HAP-1 (cell line): ENCODE measurements around the gene CHRNB1.
"Not testable (repeated sequence)": the region's sequence is repeated elsewhere in the genome, so short reads cannot be mapped to it uniquely, and the experiment has no call there.

Experiments used
- DNase-seq, 2 experiments: peaks; one replicate each; pipeline ENCODE4 v3.0.0-alpha.2; 2016 to 2020; ENCODE audit warnings: low spot score in 2 of 2
- H3K27me3 ChIP-seq: fragments of 250-450 bp; sonication (Bioruptor Pico); 2 replicates; pipeline ENCODE4 v1.5.1; 2020; ENCODE audit warnings: low read depth, mild to moderate bottlenecking, moderate library complexity
- H3K36me3 ChIP-seq: fragments of 250-450 bp; sonication (Bioruptor Pico); replicated peaks from 2 replicates; pipeline ENCODE4 v1.5.1; 2020; ENCODE audit warnings: mild to moderate bottlenecking
- H3K4me1 ChIP-seq: fragments of 250-450 bp; sonication (Bioruptor Pico); 2 replicates; pipeline ENCODE4 v1.5.1; 2020; ENCODE audit warnings: mild to moderate bottlenecking
- H3K4me3 ChIP-seq: fragments of 250-450 bp; sonication (Bioruptor Pico); 2 replicates; pipeline ENCODE4 v1.5.1; 2020; ENCODE audit warnings: mild to moderate bottlenecking, moderate library complexity
- H3K9me3 ChIP-seq: fragments of 250-450 bp; sonication (Bioruptor Pico); 2 replicates; pipeline ENCODE4 v1.5.1; 2020; ENCODE audit warnings: mild to moderate bottlenecking, moderate library complexity
- in situ Hi-C: fragments of 300-500 bp; cut with MboI; formaldehyde crosslinking; loops from 3 replicates; pipeline ENCODE4 v1.14.3; 2020; ENCODE audit warnings: low sequenced_read_pairs, inconsistent platforms, mixed read lengths

CHRNB1 gene

DNA sequence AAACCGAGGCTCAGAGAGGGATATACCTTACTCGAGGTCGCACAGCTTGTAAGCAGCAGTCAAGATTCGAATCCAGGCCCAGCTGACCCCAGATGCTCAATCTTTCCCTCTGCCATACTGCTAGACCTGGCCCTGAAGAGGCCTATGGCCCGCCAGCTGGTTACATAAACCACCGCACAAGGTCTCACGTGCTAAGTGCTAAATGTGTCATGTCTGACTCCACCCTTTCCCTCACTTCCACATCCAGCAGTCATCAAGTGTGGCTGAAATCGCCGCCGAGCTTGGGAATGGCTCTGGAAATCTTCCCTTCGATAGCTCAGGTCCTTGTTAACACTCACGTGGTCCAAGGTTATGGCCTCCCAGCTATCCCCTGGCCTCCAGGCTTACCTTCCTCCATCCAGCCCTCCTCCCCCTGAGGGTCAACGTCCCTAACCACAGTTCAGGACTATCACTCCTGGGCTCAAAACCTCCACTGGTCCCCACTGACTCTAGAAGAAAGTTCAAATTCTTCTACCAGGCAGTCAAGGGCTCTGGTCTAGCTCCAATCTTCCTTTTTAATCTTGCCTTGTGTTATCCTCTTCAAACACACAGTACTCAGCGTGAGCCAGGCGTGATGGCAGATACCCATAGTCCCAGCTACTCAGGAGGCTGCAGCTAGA lies 31.0 kb downstream of the CHRNB1 start:
- peaks cover 17% of the 10 kb centered on the region for H3K4me1 ChIP-seq
- no peaks in the 10 kb centered on the region for H3K9me3 ChIP-seq
- H3K36me3 ChIP-seq = no peaks in the 10 kb centered on the region
- H3K27me3 ChIP-seq = no peaks in the 10 kb centered on the region
- no peak for DNase-seq
- H3K4me3 ChIP-seq = no peak overlapping the region
- in situ Hi-C loops = no loop called here

- in situ Hi-C loops = no loop called here
- Histone ChIP-seq H3K4me1 (peaks cover 17% of the 10 kb centered on the region), H3K36me3 (no peaks in the 10 kb centered on the region), H3K9me3 (no peaks in the 10 kb centered on the region), H3K27me3 (no peaks in the 10 kb centered on the region), H3K4me3 (no peak overlapping the region)
- no peak for DNase-seq
Measured at GRCh38 chr17:7476494-7476893, 31.6 kb downstream of the CHRNB1 start.

- no peaks in the 10 kb centered on the region for H3K9me3 ChIP-seq
- H3K4me3 ChIP-seq = no peak overlapping the region
- H3K36me3 ChIP-seq = no peaks in the 10 kb centered on the region
- H3K27me3 ChIP-seq = no peaks in the 10 kb centered on the region
- DNase-seq = no peak
- peaks cover 17% of the 10 kb centered on the region for H3K4me1 ChIP-seq
- in situ Hi-C loops = no loop called here
Measured at GRCh38 chr17:7476951-7477350, 32.1 kb downstream of the CHRNB1 start.

GRCh38 chr17:7477392-7478275 lies 32.8 kb downstream of the CHRNB1 start:
- H3K4me1 ChIP-seq = peaks cover 17% of the 10 kb centered on the region
- peak in 1 of 2 experiments; percentile 61 for DNase-seq
- H3K27me3 ChIP-seq = no peaks in the 10 kb centered on the region
- peak overlapping the region; percentile 54 for H3K4me3 ChIP-seq
- in situ Hi-C loops = no loop called here
- H3K9me3 ChIP-seq = no peaks in the 10 kb centered on the region
- H3K36me3 ChIP-seq = no peaks in the 10 kb centered on the region

DNA sequence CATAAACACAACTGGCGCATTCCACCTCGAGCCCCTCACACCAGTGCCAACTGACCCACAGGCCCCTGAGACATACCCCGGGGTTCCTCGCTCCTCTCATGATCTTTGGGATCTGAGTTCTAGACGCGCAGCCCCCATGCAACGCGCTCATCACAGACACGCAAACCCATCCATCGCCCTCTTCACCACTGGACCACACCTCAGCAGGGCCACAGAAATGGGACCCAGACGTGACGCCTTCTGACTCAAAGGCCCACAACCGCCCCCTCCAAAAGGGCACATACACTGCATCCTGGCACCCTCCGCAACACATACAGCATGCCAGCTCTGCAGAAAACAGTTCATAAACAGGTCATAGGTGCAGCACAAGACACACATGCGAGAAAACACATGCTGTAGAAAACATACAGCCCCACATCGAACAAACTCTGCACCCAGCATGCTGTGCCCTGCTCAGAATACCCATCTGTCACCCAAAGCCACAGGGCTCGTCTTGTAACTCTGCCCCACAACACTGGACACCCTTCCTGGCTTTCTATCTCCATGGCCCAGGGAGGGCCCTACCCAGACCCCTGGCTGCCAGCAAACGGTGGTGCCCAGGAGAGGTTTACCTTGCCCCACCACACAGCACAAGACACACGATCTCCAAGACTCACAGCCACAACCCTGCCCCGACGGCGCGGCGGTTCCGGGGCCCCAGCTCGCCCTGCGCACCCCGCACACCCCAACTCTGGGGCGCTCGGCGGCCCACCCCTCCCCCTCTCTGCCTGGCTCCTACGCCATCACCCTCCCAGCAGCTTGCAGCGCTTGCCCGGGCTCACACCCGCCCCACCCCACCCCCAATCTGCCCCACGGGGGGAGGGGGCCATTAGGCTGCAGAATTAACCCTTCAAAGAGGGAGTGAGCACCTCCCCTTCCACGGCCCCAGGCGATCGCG lies 33.7 kb downstream of the CHRNB1 start:
- in situ Hi-C loops = no loop called here
- Histone ChIP-seq H3K27me3 (no peaks in the 10 kb centered on the region), H3K4me1 (peaks cover 17% of the 10 kb centered on the region), H3K9me3 (no peaks in the 10 kb centered on the region), H3K4me3 (peak overlapping the region; percentile 54), H3K36me3 (no peaks in the 10 kb centered on the region)
- peak in 1 of 2 experiments; percentile 66 for DNase-seq

- Histone ChIP-seq H3K36me3 (no peaks in the 10 kb centered on the region), H3K4me3 (peak within 1 kb of the TSS; percentile 54), H3K27me3 (no peaks in the 10 kb centered on the region), H3K9me3 (no peaks in the 10 kb centered on the region), H3K4me1 (peaks cover 17% of the 10 kb centered on the region)
- in situ Hi-C loops = loop anchor here (10.0 kb wide), 1 partner anchor 235 kb away; the partner anchor contains the start of gene GABARAP
- peak; percentile 44 to 62 for DNase-seq
Measured at GRCh38 chr17:7479213-7480088, 34.6 kb downstream of the CHRNB1 start, which contains the start of gene ZBTB4. TSS of gene ZBTB4 (minus strand) at chr17:7479631. CDS start at chr17:7466801, 12,830 bp downstream.

GRCh38 chr17:7480089-7480384 lies 35.2 kb downstream of the CHRNB1 start:
- Histone ChIP-seq H3K27me3 (no peaks in the 10 kb centered on the region), H3K4me3 (peak overlapping the region; percentile 54), H3K9me3 (no peaks in the 10 kb centered on the region), H3K4me1 (peaks cover 17% of the 10 kb centered on the region), H3K36me3 (no peaks in the 10 kb centered on the region)
- in situ Hi-C loops = loop anchor here (10.0 kb wide), 1 partner anchor 235 kb away; the partner anchor contains the start of gene GABARAP
- DNase-seq = peak in 1 of 2 experiments; percentile 45

DNA sequence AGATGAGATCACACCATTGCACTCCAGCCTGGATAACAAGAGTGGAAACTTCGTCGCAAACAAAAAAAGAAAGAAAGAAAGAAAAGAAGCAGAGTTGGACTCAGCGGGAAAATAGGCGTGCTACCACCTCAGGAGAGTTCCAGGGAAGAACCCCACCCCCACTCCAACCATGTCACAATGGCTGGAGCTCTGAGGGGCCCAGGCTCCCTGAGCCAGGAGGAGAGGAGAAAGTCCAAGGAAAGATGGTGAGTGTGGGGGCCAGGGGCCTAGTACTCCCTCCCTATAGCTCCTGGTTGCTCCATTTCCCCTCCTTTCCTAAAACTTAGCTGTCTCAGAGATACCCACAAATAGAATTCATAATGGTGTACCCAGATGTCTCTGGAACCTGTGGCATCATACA lies 36.4 kb downstream of the CHRNB1 start, which contains the start of gene SLC35G6:
Gene SLC35G6 (plus strand): TSS at position 172 of the 400 bp plus-strand sequence. CDS start 71 bp downstream, at position 243.
- H3K36me3 ChIP-seq, DNase-seq, H3K27me3 ChIP-seq, H3K9me3 ChIP-seq: not testable (repeated sequence)
- H3K4me3 ChIP-seq = peak within 1 kb of the TSS; percentile 54; the same call in 1 of the 2 replicates
- peaks cover 22% of the 10 kb centered on the region for H3K4me1 ChIP-seq
- in situ Hi-C loops = loop anchor here (10.0 kb wide), 1 partner anchor 236 kb away; the partner anchor contains the start of gene GABARAP

GRCh38 chr17:7481842-7482741 lies 37.2 kb downstream of the CHRNB1 start:
- in situ Hi-C loops = loop anchor here (10.0 kb wide), 1 partner anchor 237 kb away; the partner anchor contains the start of gene GABARAP
- H3K9me3 ChIP-seq, DNase-seq, H3K27me3 ChIP-seq, H3K4me3 ChIP-seq, H3K36me3 ChIP-seq: not testable (repeated sequence)
- H3K4me1 ChIP-seq = peaks cover 27% of the 10 kb centered on the region

DNA sequence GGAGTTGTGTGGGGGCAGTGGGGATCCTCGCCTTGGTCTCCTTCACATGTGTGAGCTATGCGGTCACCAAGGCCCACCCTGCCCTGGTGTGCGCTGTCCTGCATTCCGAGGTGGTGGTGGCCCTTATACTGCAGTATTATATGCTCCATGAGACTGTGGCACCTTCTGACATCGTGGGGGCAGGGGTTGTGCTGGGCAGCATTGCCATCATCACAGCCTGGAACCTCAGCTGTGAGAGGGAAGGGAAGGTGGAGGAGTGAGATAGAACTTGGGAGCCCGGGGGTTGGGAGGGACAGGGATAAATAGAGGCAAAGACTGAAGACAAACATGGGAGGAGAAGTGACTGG lies 37.9 kb downstream of the CHRNB1 start:
- H3K27me3 ChIP-seq, H3K9me3 ChIP-seq, DNase-seq, H3K4me3 ChIP-seq, H3K36me3 ChIP-seq: not testable (repeated sequence)
- H3K4me1 ChIP-seq = peaks cover 30% of the 10 kb centered on the region
- in situ Hi-C loops = loop anchor here (10.0 kb wide), 1 partner anchor 238 kb away; the partner anchor contains the start of gene GABARAP

DNA sequence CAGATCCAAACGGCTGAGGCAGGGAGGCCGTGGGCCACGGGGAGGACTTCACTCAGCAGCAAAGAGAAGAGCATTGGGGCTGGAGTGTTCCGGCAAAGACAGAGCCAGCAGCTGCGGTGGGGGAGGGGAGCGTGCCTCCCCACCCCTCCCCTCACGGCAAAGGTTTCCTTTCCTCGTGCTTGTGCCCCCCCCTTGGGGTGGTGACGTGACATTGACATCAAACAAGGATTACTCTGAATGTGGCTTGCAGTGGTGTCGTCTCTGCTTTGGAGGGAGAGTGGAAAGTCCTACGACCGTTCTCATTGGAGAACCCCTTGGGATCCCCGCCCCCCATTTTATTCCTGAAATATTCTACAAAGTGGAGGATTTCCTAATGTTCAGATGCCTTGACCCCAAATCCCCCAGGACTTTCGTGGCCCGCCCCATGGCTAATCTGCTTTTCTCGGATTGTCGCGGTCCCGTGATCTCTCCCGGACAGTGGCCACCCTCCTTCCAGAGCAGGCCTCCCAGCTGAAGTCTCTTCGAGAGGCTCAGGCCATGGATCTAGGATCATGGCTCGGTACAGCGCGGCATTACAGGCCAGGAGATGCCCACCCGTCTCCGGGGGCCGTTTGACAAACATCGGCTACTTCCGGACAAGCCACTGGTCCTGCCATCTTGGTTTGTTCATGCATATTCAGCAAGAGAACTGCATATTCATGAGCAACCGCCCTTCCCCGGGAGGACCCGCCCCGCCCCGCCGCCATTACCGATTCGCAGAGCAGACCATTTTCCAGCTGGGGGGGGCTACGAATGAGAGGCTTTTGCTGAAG lies 38.6 kb downstream of the CHRNB1 start:
- in situ Hi-C loops = loop anchor here (10.0 kb wide), 1 partner anchor 239 kb away; the partner anchor contains the start of gene GABARAP
- Histone ChIP-seq H3K4me1 (peaks cover 24% of the 10 kb centered on the region), H3K9me3 (no peaks in the 10 kb centered on the region), H3K27me3 (no peaks in the 10 kb centered on the region), H3K36me3 (no peaks in the 10 kb centered on the region), H3K4me3 (peak overlapping the region; percentile 60)
- DNase-seq = peak; percentile 92 to 97
